MG63 (cell line): ENCODE results near the gene TIMM29. TPM values are rescaled to one million over a fixed set of nuclear protein-coding genes. Genes with fewer than 3 reads are reported as not detected.

Experiments used
- DNase-seq: peaks from one replicate; pipeline ENCODE4 v3.0.0-alpha.2; 2020
- H3K27me3 ChIP-seq: fragments of 250-450 bp; sonication (Bioruptor Pico); 2 replicates; pipeline ENCODE4 v1.5.1; 2020; ENCODE audit warnings: mild to moderate bottlenecking, moderate library complexity
- H3K36me3 ChIP-seq: fragments of 250-450 bp; sonication (Bioruptor Pico); 2 replicates; pipeline ENCODE4 v1.5.1; 2020; ENCODE audit warnings: mild to moderate bottlenecking, moderate library complexity
- H3K4me3 ChIP-seq: fragments of 250-450 bp; sonication (Bioruptor Pico); 2 replicates; pipeline ENCODE4 v1.5.1; 2020; ENCODE audit warnings: mild to moderate bottlenecking, moderate library complexity
- H3K9me3 ChIP-seq: fragments of 250-450 bp; sonication (Bioruptor Pico); 2 replicates; pipeline ENCODE4 v1.5.1; 2020; ENCODE audit warnings: mild to moderate bottlenecking, moderate library complexity
- total RNA-seq: library from RNA; depleted of rRNA; stranded (reverse); fragments of >200 nt; shearing (Covaris generic); gene quantifications from 2 replicates; pipeline ENCODE4 v1.2.3, GENCODE V29; 2014; ENCODE audit warnings: low replicate concordance; rRNA removed

TIMM29 gene
- 29.3 and 39.2 TPM in 2 replicates for total RNA-seq

DNA sequence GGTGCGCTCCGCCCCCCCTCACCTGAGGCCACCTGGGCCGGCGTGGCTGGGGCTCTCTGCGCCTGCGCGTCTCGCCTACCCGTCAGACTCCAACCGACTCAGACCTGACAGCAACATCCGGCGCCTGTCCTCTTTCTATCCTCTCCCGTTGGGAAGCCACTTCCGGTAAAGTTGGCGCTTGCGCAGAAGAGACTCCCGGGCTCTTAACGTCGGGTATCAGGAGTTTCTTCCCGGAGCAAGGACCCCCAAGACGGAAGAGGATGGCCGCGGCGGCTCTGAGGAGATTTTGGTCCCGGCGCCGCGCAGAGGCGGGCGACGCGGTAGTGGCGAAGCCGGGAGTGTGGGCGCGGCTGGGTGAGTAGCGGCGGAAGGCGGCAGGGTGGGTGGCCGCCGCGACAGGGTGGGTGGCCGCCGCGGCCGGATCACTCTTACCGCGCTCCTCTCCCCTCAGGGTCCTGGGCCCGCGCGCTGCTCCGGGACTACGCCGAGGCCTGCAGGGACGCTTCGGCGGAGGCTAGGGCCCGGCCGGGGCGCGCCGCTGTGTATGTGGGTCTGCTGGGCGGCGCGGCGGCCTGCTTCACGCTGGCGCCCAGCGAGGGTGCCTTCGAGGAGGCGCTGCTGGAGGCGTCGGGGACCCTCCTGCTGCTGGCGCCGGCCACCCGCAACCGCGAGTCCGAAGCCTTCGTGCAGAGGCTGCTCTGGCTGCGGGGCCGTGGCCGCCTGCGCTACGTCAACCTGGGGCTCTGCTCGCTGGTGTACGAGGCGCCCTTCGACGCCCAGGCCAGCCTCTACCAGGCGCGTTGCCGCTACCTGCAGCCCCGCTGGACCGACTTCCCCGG, at the start of gene TIMM29, which contains the start of gene YIPF2:
TSS of gene TIMM29 (plus strand) at position 249 of the 839 bp plus-strand sequence. CDS start at position 261, 12 bp downstream.
TSS of gene YIPF2 (minus strand) at position 77 of the 839 bp plus-strand sequence. CDS start 229 bp downstream, outside the sequence.
- DNase-seq: peak; percentile 96
- Histone ChIP-seq H3K4me3 (peak within 1 kb of the TSS; percentile 94), H3K36me3 (peaks cover 54% of the 10 kb centered on the region), H3K9me3 (no peaks in the 10 kb centered on the region), H3K27me3 (no peaks in the 10 kb centered on the region)

DNA sequence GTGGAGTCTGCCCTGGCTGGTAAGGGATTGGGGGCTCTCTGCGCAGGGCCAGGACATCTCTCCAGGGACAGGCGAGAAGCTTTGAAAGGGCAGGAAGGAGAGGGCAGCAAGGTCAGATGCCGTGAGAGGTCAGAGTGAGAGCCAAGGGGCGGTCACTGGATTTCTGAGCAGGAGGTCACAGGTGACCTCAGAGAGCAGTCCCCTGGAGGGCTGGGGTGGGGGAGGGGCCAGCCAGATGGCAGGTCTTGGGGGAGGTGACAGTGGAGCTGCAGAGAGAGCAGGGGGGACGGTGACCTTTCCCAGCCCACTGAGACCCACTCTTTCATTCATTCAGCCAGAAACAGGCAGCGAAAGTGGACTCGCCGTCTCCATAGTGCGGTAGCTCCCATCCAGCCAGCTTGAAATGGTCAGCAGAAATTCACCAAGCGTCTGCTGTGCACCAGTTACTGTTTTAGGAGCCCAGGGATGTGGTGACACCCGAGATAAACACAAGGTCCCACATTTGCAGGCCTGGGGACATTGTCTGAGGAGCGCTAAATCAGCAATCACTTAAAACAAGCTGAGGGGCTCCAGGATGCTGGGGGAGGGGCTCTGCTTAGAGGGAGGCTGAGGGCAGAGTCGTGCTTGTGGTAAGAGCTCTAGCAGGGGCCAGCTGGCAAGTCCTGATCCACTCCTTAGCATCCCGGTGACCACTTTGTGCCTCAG, 47.1 kb upstream of the TIMM29 start:
- H3K9me3 ChIP-seq: no peaks in the 10 kb centered on the region
- no peak overlapping the region for H3K4me3 ChIP-seq
- H3K27me3 ChIP-seq: no peaks in the 10 kb centered on the region
- H3K36me3 ChIP-seq: peaks cover 16% of the 10 kb centered on the region
- DNase-seq: no peak

DNA sequence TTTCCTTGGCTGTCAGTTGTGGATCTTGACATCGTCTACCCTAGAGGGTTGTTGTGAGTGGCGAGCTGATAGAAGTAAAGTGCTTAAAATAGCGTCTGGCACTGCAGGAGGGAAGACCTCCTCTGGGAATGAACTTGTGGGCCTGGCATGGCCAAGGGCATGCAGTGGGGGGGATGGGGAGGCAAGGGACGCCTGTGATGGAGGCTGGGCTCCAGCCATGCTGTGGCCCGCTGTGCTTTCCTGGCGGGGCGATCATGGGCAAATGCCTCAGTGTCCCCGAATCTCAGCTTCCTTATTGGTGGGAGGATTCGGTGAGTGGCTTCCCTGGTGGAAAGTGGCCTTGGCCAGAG, 46.5 kb upstream of the TIMM29 start:
- no peak for DNase-seq
- Histone ChIP-seq H3K4me3 (no peak overlapping the region), H3K36me3 (peaks cover 13% of the 10 kb centered on the region), H3K27me3 (no peaks in the 10 kb centered on the region), H3K9me3 (no peaks in the 10 kb centered on the region)

DNA sequence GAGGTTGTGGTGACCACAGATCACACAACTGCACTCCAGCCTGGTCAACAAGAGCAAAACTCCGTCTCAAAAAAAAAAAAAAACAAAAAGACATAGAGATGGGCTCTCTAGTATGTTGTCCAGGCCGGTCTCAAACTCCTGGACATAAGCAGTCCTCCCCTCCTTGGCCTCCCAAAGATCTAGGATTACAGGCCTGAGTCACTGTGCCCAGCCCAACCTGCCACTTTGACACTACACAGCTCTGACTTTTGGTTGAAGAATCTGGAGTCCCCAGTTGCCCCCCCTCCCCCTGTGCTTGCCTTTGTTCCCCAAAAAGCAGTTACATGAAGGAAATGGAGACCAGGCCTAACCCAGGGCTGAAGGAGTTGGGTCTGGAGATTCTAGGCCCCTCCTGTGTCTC, 44.3 kb upstream of the TIMM29 start:
- DNase-seq: peak; percentile 59

DNA sequence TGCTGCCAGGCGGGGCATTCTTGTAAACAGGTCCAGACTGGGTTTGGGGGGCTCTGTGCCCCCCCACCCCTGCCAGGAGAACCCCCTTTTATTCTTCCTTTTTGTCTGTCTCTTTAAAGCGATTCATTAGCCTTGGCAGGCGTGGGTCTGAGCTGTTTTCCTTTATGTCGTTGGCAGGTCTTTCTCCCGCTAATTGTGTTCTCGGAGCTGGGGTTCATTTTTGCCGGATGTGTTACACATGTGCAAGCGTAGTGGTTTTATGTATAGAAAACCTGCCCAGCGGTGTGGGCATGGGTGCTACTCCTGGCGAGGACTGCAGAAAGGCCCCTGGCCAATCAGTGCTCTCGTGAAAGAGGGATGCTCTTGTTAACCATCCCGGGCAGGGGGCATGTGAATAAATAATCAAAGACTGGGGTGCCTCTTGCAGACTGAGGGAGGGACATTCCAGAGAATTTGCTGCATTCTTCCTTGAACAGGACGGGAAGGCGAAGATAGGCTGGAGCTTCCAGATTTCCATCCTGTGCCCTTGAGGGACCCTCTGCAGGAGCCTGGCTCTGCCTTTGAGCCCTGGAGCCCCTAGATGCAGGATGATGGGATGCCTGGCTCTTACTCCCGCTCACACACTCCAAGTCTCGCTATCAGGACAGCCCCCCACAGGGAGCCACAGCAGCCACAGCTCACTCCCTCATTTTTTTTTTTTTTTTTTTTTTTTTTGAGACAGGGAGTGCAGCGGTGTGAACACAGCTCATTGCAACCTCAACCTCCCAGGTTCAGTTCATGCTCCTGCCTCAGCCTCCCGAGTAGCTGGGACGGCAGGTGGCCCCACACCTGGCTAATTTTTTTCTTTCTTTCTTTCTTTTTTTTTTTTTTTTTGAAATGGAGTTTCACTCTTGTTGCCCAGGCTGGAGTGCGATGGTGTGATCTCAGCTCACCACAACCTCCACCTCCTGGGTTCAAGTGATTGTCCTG, 43.1 kb upstream of the TIMM29 start:
- H3K4me3 ChIP-seq: no peak overlapping the region
- peaks cover 7% of the 10 kb centered on the region for H3K36me3 ChIP-seq
- no peaks in the 10 kb centered on the region for H3K9me3 ChIP-seq
- no peak for DNase-seq
- H3K27me3 ChIP-seq: no peaks in the 10 kb centered on the region

More for the DNA sequence above, 44.3 kb upstream of the TIMM29 start:
- Histone ChIP-seq H3K27me3 (no peaks in the 10 kb centered on the region), H3K36me3 (peaks cover 12% of the 10 kb centered on the region), H3K4me3 (no peak overlapping the region), H3K9me3 (no peaks in the 10 kb centered on the region)

DNA sequence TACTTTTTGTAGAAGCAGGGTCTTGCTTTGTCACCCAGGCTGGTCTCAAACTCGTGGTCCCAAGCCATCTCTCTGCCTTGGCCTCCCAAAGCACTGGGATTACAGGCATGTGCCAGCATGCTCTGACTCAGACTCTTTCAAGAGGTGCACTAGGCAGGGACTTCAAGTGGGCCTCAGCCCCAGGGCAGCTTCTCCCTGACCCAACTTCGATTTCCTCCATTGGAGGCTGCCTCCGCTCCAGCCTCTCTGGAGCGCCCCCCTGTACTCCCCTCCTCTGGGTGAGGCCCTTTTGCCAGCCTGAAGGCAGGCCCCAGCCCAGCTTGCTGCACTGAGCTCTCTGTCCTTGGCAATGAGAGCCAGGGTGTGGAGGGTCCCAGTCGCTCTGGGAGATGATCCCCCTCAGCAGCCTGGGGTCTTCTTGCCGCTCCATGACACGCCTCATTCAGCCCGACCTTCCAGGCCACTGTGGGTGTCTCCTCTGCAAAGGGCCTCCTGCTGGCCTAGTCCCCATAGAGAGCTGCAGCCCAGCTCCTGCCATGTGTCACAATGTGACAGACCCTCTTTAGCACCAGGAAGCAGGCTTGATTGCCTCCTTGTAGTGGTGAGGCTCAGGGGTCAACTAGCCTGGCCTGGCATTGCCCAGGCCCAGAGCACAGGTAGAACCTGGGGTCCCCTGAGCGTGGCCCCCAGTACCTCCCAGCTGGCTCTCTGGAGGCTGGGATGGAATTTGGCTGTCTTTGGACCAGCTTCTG, 40.8 kb upstream of the TIMM29 start:
- H3K9me3 ChIP-seq: no peaks in the 10 kb centered on the region
- H3K27me3 ChIP-seq: no peaks in the 10 kb centered on the region
- no peak overlapping the region for H3K4me3 ChIP-seq
- peaks cover 3% of the 10 kb centered on the region for H3K36me3 ChIP-seq
- peak; percentile 46 for DNase-seq

DNA sequence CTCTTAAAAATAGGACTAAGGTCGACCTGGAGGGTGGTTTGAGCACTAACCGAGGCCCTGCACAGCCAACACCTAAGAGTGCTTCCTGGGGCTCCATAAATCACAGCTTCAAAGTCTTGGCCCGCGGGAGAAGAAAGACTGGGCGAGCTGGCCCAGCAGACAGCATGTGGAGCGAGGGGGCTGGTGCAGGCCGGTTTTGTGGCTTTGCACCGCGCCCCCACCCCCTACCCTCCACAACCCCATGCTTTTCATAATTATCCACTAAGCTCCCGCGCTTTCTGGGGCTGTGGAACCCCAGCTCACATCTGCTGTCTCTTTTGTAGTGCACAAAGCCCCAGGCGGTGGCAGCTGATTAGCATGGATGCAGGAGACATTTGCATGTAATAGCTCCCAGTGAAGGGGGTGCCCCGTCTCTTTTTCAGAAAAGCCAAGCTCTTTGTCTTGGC, 40.2 kb upstream of the TIMM29 start:
- H3K4me3 ChIP-seq: no peak overlapping the region
- no peaks in the 10 kb centered on the region for H3K27me3 ChIP-seq
- no peaks in the 10 kb centered on the region; the same call in none of the 2 replicates for H3K36me3 ChIP-seq
- DNase-seq: no peak
- H3K9me3 ChIP-seq: no peaks in the 10 kb centered on the region

DNA sequence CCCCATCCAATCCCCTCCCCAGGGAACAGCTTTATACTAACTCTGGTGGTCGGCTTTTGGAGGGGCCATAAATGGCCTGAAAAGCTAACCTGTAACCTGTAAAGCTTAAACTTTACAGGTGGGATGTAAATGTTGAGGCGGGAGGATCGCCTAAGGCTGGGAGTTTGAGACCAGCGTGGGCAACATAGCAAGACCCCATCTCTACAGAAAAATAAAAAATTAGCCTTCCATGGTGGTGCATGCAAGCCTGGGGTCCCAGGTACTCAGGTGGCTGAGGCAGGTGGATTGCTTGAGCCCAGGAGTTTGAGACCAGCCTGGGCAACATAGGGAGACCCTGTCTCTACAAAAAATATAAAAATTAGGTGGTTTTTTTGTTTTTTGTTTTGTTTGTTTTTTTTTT, 38.7 kb upstream of the TIMM29 start:
- Histone ChIP-seq H3K27me3 (no peaks in the 10 kb centered on the region), H3K4me3 (no peak overlapping the region), H3K36me3 (peaks cover 8% of the 10 kb centered on the region), H3K9me3 (no peaks in the 10 kb centered on the region)
- no peak for DNase-seq

DNA sequence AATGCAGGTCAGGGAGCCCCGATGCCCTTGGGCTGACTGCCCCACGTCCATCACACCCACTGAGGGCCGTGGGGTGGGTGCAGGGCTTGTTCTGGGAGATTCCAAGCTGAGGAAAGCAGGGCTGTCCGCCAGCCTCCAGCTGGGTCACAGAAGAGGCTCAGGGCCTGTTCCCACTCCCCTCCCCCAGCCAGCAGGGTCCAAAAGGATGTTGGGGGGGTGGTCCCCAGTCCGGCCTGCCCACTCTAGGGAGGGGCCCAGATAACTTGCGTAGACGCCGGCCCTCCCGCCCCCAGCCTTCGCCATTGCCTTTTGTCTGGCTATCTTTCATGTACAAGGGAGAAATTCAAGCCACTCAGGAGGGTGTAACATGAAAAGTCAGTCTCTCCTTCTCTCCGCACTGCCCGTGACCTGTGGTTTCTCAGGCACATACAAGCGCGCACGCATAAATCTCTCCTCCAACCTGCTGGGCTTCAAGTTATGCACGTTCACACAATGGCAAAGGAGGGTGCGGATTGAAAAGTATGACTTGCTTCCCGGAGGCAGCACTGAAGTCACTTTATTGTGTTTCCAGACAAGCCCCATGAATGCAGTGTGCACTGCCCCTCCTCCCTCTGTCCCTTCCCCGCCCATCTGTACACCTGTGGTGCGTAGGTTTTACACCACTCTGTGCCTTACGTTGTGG, 37.1 kb upstream of the TIMM29 start:
- Histone ChIP-seq H3K4me3 (no peak overlapping the region), H3K36me3 (peaks cover 8% of the 10 kb centered on the region), H3K27me3 (no peaks in the 10 kb centered on the region), H3K9me3 (no peaks in the 10 kb centered on the region)
- DNase-seq: no peak

DNA sequence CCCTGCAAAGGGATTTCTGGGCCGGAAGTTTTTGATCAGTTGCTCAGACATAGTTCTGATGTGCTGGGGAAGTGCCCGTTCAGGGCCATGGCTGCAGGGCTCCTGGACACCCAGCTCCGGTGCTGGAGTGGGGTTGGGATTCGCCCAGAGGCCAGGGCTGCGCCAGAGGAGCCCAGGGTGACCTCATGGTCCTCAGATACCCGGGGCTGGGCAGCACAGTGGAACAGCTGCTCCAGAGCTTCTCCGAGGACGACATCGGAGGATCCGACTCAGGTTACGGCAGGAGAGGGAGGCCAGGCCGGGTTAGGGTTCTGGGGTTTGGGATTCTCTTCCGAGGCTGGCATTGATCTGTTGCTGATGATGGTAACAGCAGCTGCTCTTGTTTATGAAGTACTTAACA, 36.4 kb upstream of the TIMM29 start:
- H3K36me3 ChIP-seq: peaks cover 8% of the 10 kb centered on the region
- H3K4me3 ChIP-seq: no peak overlapping the region
- no peaks in the 10 kb centered on the region for H3K27me3 ChIP-seq
- no peak for DNase-seq
- no peaks in the 10 kb centered on the region for H3K9me3 ChIP-seq

DNA sequence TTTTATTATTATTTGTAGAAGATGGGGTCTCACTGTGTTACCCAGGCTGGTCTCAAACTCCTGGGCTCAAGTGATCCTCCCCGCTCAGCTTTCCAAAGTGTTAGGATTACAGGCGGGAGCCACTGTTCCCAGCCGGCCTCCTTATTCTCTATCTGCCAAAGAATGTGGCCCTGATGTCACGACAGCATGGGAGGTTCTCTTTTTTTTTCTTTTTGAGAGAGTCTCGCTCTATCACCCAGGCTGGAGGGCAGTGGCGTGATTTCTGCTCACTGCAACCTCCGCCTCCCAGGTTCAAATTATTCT, 33.7 kb upstream of the TIMM29 start:
- H3K9me3 ChIP-seq: no peaks in the 10 kb centered on the region

DNA sequence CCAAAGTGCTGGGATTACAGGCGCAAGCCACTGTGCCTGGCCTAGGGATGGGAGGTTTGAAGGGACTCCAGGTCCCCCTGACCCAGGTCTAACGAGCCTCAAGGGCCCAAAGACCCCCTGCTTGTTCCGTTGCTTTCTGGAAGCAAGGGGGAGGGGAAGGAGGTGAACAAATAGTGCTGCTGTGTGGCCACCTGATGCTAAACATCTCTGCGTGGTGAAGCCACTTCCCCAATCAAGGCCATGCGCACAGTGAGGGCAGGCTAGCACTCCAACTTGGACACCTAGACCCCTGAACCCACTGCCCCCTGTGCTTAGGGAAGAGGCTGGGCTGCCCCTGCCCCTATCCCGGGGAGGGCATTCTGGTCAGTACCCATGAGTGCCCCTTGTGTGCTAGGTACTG, 33.2 kb upstream of the TIMM29 start:
- H3K36me3 ChIP-seq: peaks cover 8% of the 10 kb centered on the region
- H3K9me3 ChIP-seq: no peaks in the 10 kb centered on the region
- H3K27me3 ChIP-seq: no peaks in the 10 kb centered on the region
- DNase-seq: no peak
- no peak overlapping the region for H3K4me3 ChIP-seq

More for the DNA sequence above, 33.7 kb upstream of the TIMM29 start:
- H3K4me3 ChIP-seq: no peak overlapping the region
- peaks cover 8% of the 10 kb centered on the region for H3K36me3 ChIP-seq
- no peaks in the 10 kb centered on the region for H3K27me3 ChIP-seq
- DNase-seq: no peak

DNA sequence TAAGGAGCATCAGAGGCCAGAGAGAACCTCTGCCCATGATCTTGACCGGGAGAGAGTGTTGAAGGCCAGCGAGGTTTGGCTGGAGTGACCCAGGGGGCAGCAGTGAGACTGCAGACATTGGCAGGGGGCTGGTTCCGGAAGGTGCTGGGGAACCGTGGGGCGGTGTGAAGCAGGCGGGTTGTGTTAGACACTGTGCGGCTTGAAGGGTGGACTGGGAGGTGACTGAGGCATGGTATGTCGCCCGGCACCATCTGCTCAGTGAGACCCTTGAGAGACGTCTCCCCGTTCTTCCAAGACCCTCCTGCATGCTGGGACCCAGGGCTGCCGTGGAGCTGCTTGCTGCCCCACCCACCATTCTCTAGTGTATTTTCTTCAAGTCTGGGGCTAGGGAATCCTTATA, 32.7 kb upstream of the TIMM29 start:
- no peaks in the 10 kb centered on the region for H3K27me3 ChIP-seq
- peaks cover 8% of the 10 kb centered on the region for H3K36me3 ChIP-seq
- no peaks in the 10 kb centered on the region for H3K9me3 ChIP-seq
- no peak for DNase-seq
- H3K4me3 ChIP-seq: no peak overlapping the region

DNA sequence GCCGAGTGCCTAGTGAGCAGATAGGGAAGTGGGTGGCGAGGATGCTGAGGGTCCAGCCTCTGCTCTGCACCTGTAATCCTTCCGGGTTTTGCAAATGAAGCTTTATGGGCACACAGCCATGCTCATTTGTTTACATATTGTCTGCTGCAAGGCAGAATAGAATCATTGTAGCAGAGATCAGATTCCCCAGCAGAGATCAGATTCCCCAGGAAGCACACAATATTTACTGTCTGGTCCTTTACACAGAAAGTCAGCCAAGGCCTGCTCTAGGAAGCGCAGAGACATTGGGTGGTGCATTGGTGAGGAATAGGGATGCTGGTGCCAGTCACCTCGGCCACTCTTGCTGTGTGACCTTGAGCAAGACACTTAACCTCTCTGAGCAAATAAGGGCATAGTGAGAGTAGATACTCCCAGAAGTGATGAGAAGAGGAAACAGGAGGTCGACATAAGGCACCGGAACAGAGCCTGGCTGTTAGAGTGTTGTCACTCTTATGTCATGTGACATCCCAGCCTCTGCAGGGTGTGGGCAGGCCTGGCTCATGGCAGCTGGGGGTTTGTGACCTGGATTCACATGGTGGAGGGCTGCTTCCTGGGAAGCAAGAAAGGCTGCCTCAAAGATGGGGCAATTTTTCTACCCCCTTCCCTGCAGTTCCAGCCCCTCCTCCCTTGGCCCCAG, 31.6 kb upstream of the TIMM29 start:
- Histone ChIP-seq H3K4me3 (no peak overlapping the region), H3K9me3 (no peaks in the 10 kb centered on the region), H3K36me3 (peaks cover 8% of the 10 kb centered on the region), H3K27me3 (no peaks in the 10 kb centered on the region)
- no peak for DNase-seq

DNA sequence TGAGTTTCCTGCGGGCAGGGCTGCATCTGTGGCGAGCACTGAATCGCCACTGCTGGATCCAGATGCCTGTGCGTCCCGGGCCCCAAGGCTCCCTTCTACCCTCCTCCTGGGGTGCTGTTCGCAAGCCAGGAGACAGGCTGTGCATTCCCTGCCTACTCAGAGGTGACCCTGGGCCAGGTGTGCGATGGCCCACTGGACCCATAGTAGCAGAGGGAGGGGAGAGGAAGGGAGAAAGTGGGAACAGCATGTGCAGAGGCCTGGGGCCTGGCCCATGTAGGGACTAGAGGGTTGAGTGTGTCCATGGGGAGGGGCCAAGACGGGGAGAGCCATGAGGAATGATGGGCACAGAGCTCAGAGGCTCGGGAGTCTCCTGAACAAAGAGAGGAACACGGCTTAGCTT, 30.0 kb upstream of the TIMM29 start:
- no peak overlapping the region for H3K4me3 ChIP-seq
- peaks cover 10% of the 10 kb centered on the region for H3K36me3 ChIP-seq
- no peaks in the 10 kb centered on the region for H3K27me3 ChIP-seq
- H3K9me3 ChIP-seq: no peaks in the 10 kb centered on the region
- no peak for DNase-seq
